GM19452 (cell line): ENCODE data around the gene ATG3.
"Not testable (repeated sequence)": the region's sequence is repeated elsewhere in the genome, so short reads cannot be mapped to it uniquely, and the experiment has no call there.

Experiments
- ATAC-seq: cut with Tn5 transposase; IDR thresholded peaks from one replicate; pipeline ENCODE4 v1.9.1; 2021; ENCODE audit not compliant: unreplicated experiment

Gene ATG3

GRCh38 chr3:112561484-112561733 is 353 bp downstream of the ATG3 start:
- ATAC-seq, result peak; percentile 47

- ATAC-seq, result peak; percentile 20
Measured at GRCh38 chr3:112560721-112561483, 860 bp downstream of the ATG3 start.

- ATAC-seq, result no peak
Measured at GRCh38 chr3:112560307-112560706, 1.5 kb downstream of the ATG3 start.

- no peak for ATAC-seq
Measured at GRCh38 chr3:112557976-112558375, 3.8 kb downstream of the ATG3 start.

- ATAC-seq, result no peak
Measured at GRCh38 chr3:112555535-112556170, 6.1 kb downstream of the ATG3 start.

- no peak for ATAC-seq
Measured at GRCh38 chr3:112550859-112551258, 10.9 kb downstream of the ATG3 start.

- ATAC-seq, result no peak
Measured at GRCh38 chr3:112546216-112546759, 15.5 kb downstream of the ATG3 start.

- ATAC-seq, result peak; percentile 94
Measured at GRCh38 chr3:112539825-112540650, 21.7 kb downstream of the ATG3 start.

- ATAC-seq, result no peak
Measured at GRCh38 chr3:112531358-112531781, 30.4 kb downstream of the ATG3 start.

GRCh38 chr3:112530573-112530972 is 31.2 kb downstream of the ATG3 start:
- no peak for ATAC-seq

- ATAC-seq, result not testable (repeated sequence)
Measured at GRCh38 chr3:112524127-112524526, 37.6 kb downstream of the ATG3 start.

- peak; percentile 69 for ATAC-seq
Measured at GRCh38 chr3:112519424-112520001, 42.2 kb downstream of the ATG3 start.

GRCh38 chr3:112518970-112519369 is 42.8 kb downstream of the ATG3 start:
- ATAC-seq, result peak; percentile 2

GRCh38 chr3:112514527-112515128 is 47.1 kb downstream of the ATG3 start:
- peak; percentile 99 for ATAC-seq

GRCh38 chr3:112512320-112512719 is 49.4 kb downstream of the ATG3 start:
- no peak for ATAC-seq

- ATAC-seq, result no peak
Measured at GRCh38 chr3:112508860-112509259, 52.9 kb downstream of the ATG3 start.

- no peak for ATAC-seq
Measured at GRCh38 chr3:112508261-112508660, 53.5 kb downstream of the ATG3 start.

- no peak for ATAC-seq
Measured at GRCh38 chr3:112505907-112506306, 55.9 kb downstream of the ATG3 start.

- ATAC-seq, result no peak
Measured at GRCh38 chr3:112504123-112504522, 57.6 kb downstream of the ATG3 start.

- no peak for ATAC-seq
Measured at GRCh38 chr3:112503304-112503972, 58.3 kb downstream of the ATG3 start.
